Panc1 (cell line): Measurements from ENCODE around the gene LUC7L2. TPM values are rescaled to one million over a fixed set of nuclear protein-coding genes. Genes with fewer than 3 reads are reported as not detected.
"Not testable (repeated sequence)": the region's sequence is repeated elsewhere in the genome, so short reads cannot be mapped to it uniquely, and the experiment has no call there.

Source experiments
- ATAC-seq: fragments of 200-7000 bp; cut with Tn5 transposase; 2 replicates; pipeline ENCODE4 v1.9.1; 2020; ENCODE audit warnings: mild to moderate bottlenecking, moderate library complexity
- BruUV-seq: library from RNA; stranded (reverse); fragments of 400-500 nt; replicated peaks from 2 replicates; lab custom pipeline; 2021; lab: Mats Ljungman, UMichigan
- CTCF ChIA-PET: fragments of 300-600 bp; sonication (Branson Sonifier 250); formaldehyde crosslinking; loops from one replicate; lab custom pipeline; 2022; ENCODE audit warnings: antibody characterized with exemption; lab: Charles Lee
- POLR2A ChIA-PET: fragments of 300-600 bp; sonication (Branson Sonifier 250); formaldehyde crosslinking; loops from one replicate; lab custom pipeline; 2022; ENCODE audit warnings: antibody characterized with exemption; lab: Charles Lee
- DNase-seq: peaks from one replicate; pipeline ENCODE4 v3.0.0-alpha.2; 2010; ENCODE audit warnings: low read depth, low spot score
- H3K27ac ChIP-seq: 2 replicates; pipeline ENCODE4 v1.5.1; 2011; ENCODE audit warnings: mild to moderate bottlenecking, low read length, inconsistent platforms
- H3K27me3 ChIP-seq: fragments of 200-500 bp; sonication (Bioruptor generic); 2 replicates; pipeline ENCODE4 v1.6.0; 2014; ENCODE audit warnings: low read length, inconsistent platforms; ENCODE audit not compliant: control insufficient read depth, insufficient read depth
- H3K36me3 ChIP-seq: fragments of 200-500 bp; sonication (Bioruptor generic); 2 replicates; pipeline ENCODE4 v1.5.1; 2014; ENCODE audit warnings: inconsistent platforms, mild to moderate bottlenecking, low read length, moderate library complexity; ENCODE audit not compliant: control insufficient read depth, insufficient read depth
- H3K4me1 ChIP-seq: 2 replicates; pipeline ENCODE4 v1.5.1; 2011; ENCODE audit warnings: inconsistent platforms, mild to moderate bottlenecking, low read length, moderate library complexity; ENCODE audit not compliant: control insufficient read depth, insufficient read depth
- H3K4me3 ChIP-seq, 2 experiments: 2 replicates each; pipeline ENCODE4 v1.5.1; 2011 to 2012; ENCODE audit warnings: low read depth in 2 of 2, low read length in 2 of 2, mild to moderate bottlenecking in 2 of 2, inconsistent platforms in 1 of 2, moderate library complexity in 1 of 2
- H3K9me3 ChIP-seq: fragments of 200-500 bp; sonication (Bioruptor generic); 2 replicates; pipeline ENCODE4 v1.5.1; 2014; ENCODE audit warnings: low read depth, mild to moderate bottlenecking, inconsistent platforms, low read length, moderate library complexity; ENCODE audit not compliant: control insufficient read depth, insufficient read depth
- CTCF ChIP-seq: fragments of 450-650 bp; IDR thresholded peaks from 2 replicates; pipeline ENCODE4 v1.5.1; 2017; ENCODE audit warnings: mild to moderate bottlenecking
- POLR2AphosphoS5 ChIP-seq: IDR thresholded peaks from 2 replicates; pipeline ENCODE4 v1.6.1; 2012; ENCODE audit warnings: mild to moderate bottlenecking, low read depth, low read length, moderate library complexity
- REST ChIP-seq, 2 experiments: IDR thresholded peaks; 2 replicates each; pipeline ENCODE4 v1.6.1; 2011 to 2012; ENCODE audit warnings: low read depth in 2 of 2, control low read depth in 1 of 2, low read length in 1 of 2, mild to moderate bottlenecking in 1 of 2, moderate library complexity in 1 of 2; ENCODE audit not compliant: insufficient read depth in 1 of 2
- SIN3A ChIP-seq: IDR thresholded peaks from 2 replicates; pipeline ENCODE4 v1.6.1; 2012; ENCODE audit warnings: low read depth, mild to moderate bottlenecking, low read length, moderate library complexity, borderline replicate concordance; ENCODE audit not compliant: insufficient read depth
- TCF7L2 ChIP-seq: IDR thresholded peaks from 2 replicates; pipeline ENCODE4 v1.6.1; 2011; ENCODE audit warnings: mild to moderate bottlenecking, low read depth, low read length, inconsistent platforms
- in situ Hi-C: cut with HindIII; loops from 2 replicates; pipeline ENCODE4 v1.10.0; 2016; ENCODE audit warnings: low sequenced_read_pairs, low pct_unique_long_range_greater_than_20kb
- intact Hi-C: fragments of 100-400 bp; cut with micrococcal nuclease; formaldehyde crosslinking; loops from one replicate; pipeline ENCODE4 v1.10.0; 2022; ENCODE audit not compliant: unreplicated experiment
- total RNA-seq: library from RNA; stranded (reverse); gene quantifications from one replicate; pipeline ENCODE4 v1.2.1, GENCODE V29; 2021; ENCODE audit not compliant: unreplicated experiment

LUC7L2 gene
- total RNA-seq, 1 experiment from 2014 or later: 110 TPM

DNA sequence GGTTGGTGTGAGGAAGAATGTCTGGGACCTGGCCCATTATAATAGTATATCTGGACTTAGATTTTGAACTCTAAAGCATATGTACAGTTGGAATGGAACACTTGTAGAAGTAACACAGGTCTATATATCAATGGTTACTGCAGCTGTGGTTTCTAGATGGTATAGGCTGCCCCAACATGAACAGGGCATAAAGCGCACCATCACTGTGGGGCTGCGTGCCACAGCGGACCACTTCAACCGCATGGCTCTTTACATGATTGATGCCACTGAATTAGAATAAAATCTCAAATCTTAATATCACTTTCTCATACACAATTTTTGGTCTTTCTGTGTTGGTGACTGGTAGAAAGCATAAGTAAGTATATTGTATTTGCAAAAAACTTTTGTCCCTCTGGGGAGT is 64.3 kb downstream of the LUC7L2 start:
- peaks cover 25% of the 10 kb centered on the region for H3K36me3 ChIP-seq
- ATAC-seq (no peak), DNase-seq (no peak)
- no peaks in the 10 kb centered on the region for H3K27me3 ChIP-seq
- CTCF ChIA-PET: no interaction called here
- no peak overlapping the region for H3K4me3 ChIP-seq
- no TSS peak for BruUV-seq
- POLR2A ChIA-PET: no interaction called here
- no peaks in the 10 kb centered on the region for H3K4me1 ChIP-seq
- TF ChIP-seq SIN3A (no peak), TCF7L2 (no peak), CTCF (no peak), REST (IDR thresholded peaks at IDR 0.05; ENCODE audit: insufficient read depth in 1 of 2, low read depth in 2 of 2, low read length in 1 of 2) (no peak), POLR2AphosphoS5 (no peak)
- H3K9me3 ChIP-seq: no peaks in the 10 kb centered on the region
- intact Hi-C loops: no loop called here
- in situ Hi-C loops: no loop called here
- H3K27ac ChIP-seq: no peak overlapping the region

DNA sequence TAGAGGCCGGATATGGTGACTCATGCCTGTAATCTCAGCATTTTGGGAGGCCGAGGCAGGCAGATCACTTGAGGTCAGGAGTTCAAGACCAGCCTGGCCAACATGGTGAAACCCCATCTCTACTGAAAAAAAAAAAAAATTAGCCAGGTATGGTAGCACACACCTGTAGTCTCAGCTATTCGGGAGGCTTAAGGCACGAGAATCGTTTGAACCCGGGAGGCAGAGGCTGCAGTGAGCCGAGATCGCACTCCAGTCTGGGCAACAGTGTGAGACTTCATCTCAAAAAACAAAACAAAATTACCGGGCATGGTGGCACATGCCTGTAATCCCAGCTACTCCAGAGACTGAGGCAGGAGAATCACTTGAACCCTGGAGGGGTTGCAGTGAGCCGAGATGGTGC is 66.0 kb downstream of the LUC7L2 start:
- intact Hi-C loops, ATAC-seq, in situ Hi-C loops: not testable (repeated sequence)

GRCh38 chr7:139426258-139427028 is 66.7 kb downstream of the LUC7L2 start:
- no peak for ATAC-seq
- Histone ChIP-seq H3K36me3 (peaks cover 18% of the 10 kb centered on the region), H3K9me3 (no peaks in the 10 kb centered on the region), H3K4me1 (no peaks in the 10 kb centered on the region), H3K27me3 (no peaks in the 10 kb centered on the region), H3K4me3 (no peak overlapping the region), H3K27ac (no peak overlapping the region)
- TF ChIP-seq TCF7L2: no peak
- no peak for TF ChIP-seq REST (IDR thresholded peaks at IDR 0.05; ENCODE audit: insufficient read depth in 1 of 2, low read depth in 2 of 2, low read length in 1 of 2)
- no peak for TF ChIP-seq SIN3A
- no peak for TF ChIP-seq CTCF
- TF ChIP-seq POLR2AphosphoS5: no peak
- POLR2A ChIA-PET: interaction anchor here (0.5 kb wide), 1 partner anchor 20 kb away, joined by 11 read pairs; no protein-coding TSS in a partner anchor
- no peak for DNase-seq
- in situ Hi-C loops: no loop called here
- CTCF ChIA-PET: no interaction called here
- intact Hi-C loops: no loop called here
- BruUV-seq: no TSS peak

More for the DNA sequence above, 66.0 kb downstream of the LUC7L2 start:
- H3K4me3 ChIP-seq, BruUV-seq, H3K4me1 ChIP-seq, DNase-seq, H3K27ac ChIP-seq, H3K27me3 ChIP-seq, H3K9me3 ChIP-seq: not testable (repeated sequence)
- ChIA-PET POLR2A (interaction anchor here (0.5 to 0.6 kb wide), 3 partner anchors 21 to 41 kb away, joined by 5 to 11 read pairs (median 8); no protein-coding TSS in a partner anchor), CTCF (interaction anchor here (0.6 to 0.8 kb wide), 2 partner anchors 9 to 64 kb away, joined by 4 to 5 read pairs; no protein-coding TSS in a partner anchor)
- peaks cover 18% of the 10 kb centered on the region for H3K36me3 ChIP-seq
